ENCODE data around the gene DNAJC22.
"Not testable (repeated sequence)": the region's sequence is repeated elsewhere in the genome, so short reads cannot be mapped to it uniquely, and the experiment has no call there.

The DNAJC22 gene

DNA sequence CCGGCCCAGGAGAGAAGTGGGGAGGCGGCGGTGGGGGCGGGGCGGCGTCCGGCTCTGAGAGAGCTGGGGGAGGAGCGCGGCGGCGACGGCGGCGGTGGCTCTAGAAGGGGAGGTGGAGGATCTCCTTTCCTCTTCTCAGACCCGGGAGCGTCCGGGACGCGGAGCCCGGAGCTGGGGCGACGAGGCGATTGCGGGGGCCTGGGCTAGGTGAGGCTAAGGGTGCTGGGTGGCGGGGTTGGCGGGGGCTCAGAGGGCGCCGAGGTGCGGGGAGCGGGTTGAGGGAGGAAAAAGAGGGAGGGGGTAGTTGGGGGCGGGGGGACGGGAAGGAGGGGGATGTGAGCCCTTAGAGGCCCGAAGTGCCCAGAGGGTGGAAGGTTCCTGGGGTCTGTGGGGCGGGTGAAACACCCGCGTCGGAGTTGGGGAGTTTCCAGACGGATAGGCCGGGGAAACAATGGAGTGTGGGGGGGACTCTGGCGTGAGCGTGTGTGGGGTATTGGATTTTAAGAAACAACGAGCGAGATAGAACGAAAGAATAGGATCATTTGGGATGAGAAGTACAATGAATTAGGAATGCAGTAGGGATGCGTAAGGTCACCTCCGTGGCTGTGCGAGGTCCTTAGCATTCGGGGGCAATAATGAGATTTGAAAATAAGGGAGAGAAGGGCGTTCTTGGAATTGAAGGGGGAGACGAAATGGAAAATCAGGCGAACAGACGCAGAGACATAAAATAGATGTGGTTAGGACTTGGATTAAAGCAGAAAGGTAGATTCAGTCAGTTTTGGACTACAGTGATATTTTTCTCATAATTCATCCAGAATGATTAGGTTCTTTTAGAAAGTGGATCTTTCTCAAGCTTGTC is 20.9 kb downstream of the DNAJC22 start, which contains the start of gene SPATS2:
Gene SPATS2, plus strand, starts transcription at position 82 of the 859 bp plus-strand sequence. CDS start 93,551 bp downstream, outside the sequence.
- in situ Hi-C loops (cut with MboI; ENCODE audit: low sequenced_read_pairs) = loop anchor here (25.0 kb wide), 1 partner anchor 145 kb away; no protein-coding TSS in a partner anchor

DNA sequence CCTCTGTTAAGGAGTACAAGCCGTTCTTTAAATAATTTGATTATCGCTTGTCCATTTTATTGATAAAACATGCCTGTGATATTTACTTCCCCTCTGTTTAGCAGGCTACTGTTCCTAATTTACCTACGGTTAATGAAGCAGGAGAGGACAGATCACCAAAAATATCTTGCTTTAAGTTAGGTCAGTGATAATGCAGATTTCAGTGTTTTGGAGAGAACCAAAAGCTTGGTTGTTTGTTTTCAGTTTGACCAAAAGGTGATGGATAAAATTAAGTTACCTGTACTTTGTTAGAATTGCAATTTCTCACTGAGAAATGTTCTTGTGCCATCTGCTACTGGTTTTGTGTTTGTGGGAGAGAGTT is 21.5 kb downstream of the DNAJC22 start:
- in situ Hi-C loops (cut with MboI; ENCODE audit: low sequenced_read_pairs) = loop anchor here (25.0 kb wide), 1 partner anchor 144 kb away; no protein-coding TSS in a partner anchor

DNA sequence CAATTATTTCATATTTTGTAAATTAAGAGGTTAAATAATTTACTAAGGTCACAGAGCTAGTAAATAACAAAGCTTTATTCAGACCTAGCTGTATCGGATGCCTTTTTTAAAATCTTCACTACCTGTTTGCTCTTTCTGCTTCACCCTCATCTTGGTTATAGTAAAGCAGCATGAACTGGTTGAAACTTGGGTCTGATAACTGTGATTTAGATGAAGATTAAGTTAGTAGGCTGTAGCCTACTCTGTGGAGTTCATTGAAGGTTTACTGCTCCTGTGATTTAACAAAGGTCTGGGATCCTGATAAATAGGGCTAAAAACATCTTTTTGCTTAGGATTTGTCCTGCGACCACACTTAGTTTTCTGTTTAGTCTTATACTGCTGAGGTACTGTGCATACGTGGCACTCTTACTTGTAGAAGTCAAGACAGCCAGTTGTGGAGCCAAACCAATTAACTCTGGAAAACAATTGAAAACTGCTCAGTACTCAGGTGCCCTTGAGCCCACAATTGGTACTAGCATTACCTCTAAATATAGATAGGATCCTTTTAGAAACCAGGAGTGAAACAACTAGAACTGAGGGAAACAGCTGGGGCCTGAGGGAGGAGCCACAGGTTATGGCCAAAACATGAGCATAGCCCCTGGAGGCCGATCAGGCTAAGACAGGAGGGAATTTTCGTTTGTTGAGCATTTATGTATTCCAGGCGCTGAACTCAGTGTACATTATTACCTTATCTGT is 22.9 kb downstream of the DNAJC22 start:
- in situ Hi-C loops (cut with MboI; ENCODE audit: low sequenced_read_pairs) = loop anchor here (25.0 kb wide), 1 partner anchor 143 kb away; no protein-coding TSS in a partner anchor

DNA sequence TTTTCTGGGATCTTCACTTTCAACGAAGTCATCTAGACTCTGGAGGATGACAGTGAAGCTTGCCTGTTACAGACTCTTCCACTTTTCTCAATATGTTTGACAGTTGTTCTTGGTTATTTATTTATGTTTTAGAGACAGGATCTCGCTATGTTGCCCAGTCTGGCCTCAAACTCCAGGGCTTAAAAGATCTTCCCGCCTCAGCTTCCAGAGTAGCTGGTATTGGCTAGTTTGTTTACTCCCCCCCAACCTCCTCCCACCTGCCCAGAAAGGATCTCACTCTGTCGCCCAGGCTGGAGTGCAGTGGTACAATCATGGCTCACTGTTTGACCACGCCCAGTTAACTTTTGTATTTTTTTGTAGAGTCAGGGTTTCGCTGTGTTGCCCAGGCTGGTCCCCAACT is 23.9 kb downstream of the DNAJC22 start:
- in situ Hi-C loops (cut with MboI; ENCODE audit: low sequenced_read_pairs) = loop anchor here (25.0 kb wide), 1 partner anchor 142 kb away; no protein-coding TSS in a partner anchor

DNA sequence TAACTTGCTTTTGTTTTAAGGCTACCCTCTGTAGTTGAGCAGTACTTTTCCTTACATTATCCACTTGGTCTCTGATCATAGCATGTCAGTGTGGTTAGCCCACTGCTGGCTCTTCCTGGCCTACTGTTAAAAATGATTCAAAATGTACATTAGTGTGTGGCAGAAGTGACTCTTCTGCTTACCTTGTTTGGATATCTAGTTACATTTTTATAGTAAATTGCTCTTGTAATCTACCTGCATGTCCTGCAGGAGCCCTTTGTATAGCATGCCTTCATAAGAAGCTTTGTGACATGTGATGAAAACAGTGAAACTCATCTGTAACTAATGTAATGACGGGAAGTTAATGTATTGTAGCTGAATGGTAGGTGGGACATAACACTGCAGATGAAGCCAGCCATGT is 28.7 kb downstream of the DNAJC22 start:
- in situ Hi-C loops (cut with MboI; ENCODE audit: low sequenced_read_pairs) = no loop called here

DNA sequence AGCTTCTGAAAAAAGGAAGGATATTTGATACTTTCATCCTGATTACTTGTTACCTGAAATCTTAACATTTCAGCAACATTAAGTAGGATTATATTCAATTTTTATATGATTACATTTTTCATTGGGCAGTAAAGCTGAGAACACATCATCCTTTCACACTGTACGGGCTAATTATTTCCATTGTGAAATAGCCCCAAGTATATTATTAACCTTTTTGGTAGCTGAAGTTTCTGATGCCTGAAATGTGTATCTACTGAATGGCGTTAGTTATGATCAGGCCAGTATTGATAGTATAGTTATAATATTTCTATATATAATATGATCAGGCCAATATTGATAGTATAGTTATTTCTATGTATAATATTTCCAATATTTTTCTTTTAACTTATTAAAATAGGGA is 30.7 kb downstream of the DNAJC22 start:
- in situ Hi-C loops (cut with MboI; ENCODE audit: low sequenced_read_pairs) = no loop called here

DNA sequence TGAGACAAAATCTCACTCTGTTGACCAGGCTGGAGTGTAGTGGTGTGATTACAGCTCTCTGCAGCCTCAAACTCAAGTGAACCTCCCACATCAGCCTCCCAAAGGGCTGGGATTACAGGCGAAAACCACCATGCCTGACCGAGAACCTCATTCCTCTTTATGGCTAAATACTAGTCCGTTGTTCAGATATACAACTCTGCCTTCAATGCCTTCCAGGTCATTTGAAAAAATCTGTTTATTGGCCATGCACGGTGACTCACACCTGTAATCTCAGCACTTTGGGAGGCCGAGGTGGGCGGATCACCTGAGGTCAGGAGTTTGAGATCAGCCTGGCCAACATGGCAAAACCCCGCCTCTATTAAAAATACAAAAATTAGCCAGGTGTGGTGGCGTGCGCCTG is 33.5 kb downstream of the DNAJC22 start:
- in situ Hi-C loops (cut with MboI; ENCODE audit: low sequenced_read_pairs) = not testable (repeated sequence)

DNA sequence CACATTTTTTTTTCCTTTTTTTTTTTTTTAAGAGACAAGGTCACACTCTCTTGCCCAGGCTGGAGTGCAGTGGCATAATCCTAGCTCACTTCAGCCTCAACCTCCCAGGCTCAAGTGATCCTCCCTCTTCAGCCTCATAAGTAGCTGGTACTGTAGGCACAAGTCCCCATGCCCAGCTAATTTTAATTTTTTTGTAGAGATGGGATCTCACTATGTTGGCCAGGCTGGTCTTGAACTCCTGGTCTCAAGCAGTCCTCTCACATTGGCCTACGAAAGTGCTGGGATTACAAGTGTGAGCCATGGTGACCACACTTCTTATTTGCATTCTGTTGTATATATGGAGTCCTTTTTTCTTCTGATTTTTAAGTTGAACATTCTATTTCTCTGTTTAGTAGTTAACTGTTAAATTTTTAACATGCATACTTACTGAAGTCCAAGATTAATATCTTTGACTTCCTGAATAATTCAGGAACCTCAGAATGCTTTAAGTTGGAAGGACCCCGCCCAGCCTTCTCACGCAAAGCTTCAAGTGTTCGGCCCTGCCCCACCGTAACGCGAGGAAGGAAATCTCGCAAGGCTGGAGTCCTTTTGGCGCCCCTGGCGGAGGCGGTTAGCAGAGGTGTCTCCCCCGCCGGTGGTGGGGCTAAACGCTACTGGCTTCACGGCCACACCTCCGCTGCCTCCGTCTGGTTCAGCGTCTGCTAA is 42.1 kb downstream of the DNAJC22 start:
- in situ Hi-C loops (cut with MboI; ENCODE audit: low sequenced_read_pairs) = no loop called here

DNA sequence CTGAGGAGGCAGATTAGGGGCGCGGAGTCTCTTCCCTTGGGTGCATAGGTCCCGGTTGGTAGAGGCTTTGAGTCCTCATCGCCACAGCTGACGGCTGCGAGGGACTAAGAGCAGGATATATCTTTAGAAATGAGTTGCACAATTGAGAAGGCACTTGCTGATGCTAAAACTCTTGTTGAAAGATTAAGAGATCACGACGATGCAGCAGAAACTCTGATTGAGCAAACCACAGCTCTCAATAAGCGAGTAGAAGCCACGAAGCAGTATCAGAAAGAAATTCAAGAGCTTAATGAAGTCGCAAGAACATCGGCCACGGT is 42.7 kb downstream of the DNAJC22 start:
- in situ Hi-C loops (cut with MboI; ENCODE audit: low sequenced_read_pairs) = no loop called here

DNA sequence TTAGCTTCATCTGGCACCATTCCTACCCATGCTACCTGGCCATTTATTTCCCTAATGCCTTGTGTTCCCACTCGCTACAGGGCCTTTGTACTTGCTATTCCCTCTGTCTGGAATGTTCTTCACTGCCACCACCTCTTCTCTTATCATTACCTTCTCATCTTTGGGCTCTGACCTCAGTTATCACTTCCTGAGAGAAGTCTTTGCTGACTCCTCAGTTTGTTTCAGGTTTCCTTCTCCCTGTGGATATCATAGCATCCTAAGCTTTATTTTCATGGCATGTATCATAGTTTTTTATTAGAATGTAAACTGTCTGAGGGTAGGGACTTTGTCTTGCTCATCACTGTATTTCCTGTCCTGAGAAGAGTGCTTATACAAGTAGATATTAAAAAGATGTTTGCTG is 50.3 kb downstream of the DNAJC22 start:
- in situ Hi-C loops (cut with MboI; ENCODE audit: low sequenced_read_pairs) = no loop called here

DNA sequence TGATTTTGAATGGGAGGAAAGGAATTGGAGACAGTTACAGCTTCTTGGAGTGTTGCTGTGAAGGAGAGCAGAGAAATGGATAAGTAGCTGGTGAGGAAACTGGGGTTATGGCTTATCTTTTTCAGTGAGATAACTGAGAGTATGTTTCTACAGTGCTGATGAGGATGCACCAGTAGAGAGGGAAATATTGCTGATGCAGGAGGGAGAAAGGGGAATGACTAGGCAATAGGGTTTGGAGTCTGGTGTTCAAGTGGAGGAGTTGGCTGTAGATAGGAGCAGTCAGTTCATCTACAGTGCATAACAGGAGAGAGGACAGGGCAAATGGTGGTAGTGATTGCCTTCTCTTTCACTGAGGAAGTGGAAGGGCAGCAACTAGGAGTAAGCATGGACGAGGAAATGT is 53.6 kb downstream of the DNAJC22 start:
- in situ Hi-C loops (cut with MboI; ENCODE audit: low sequenced_read_pairs) = no loop called here
